Stimulated activated naive CD4-positive, alpha-beta T cell (primary cell): ENCODE results near the gene FARSB.
"Not testable (repeated sequence)": the region's sequence is repeated elsewhere in the genome, so short reads cannot be mapped to it uniquely, and the experiment has no call there.

ENCODE experiments used
- DNase-seq, 6 experiments: peaks; one replicate each; lab custom pipeline; 2025; lab: John Stamatoyannopoulos, UW

The FARSB gene

GRCh38 chr2:222604749-222605515 lies 51.0 kb downstream of the FARSB start:
- DNase-seq: no peak

GRCh38 chr2:222603501-222603900 lies 52.4 kb downstream of the FARSB start:
- no peak for DNase-seq

GRCh38 chr2:222598611-222599010 lies 57.3 kb downstream of the FARSB start:
- no peak for DNase-seq

DNA sequence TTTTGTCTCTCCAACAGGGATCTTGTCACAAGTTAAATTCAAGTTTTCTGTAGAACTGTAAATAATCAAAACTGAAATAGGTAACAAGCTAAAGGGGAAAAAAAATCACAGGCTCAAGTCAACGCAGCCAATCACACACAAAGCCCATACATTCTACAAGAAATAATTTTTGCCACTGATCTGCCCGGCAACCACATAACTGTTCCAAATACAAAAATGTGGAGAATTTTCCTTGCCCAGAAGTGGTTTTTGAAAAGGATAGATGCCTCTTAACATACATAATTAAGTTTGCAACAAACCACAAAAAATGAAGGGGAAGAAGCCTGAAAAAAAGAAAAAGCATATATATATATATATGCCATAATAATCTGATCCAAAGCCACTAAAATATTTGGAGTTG lies 60.3 kb downstream of the FARSB start:
- no peak for DNase-seq

GRCh38 chr2:222594679-222595078 lies 61.2 kb downstream of the FARSB start:
- DNase-seq: no peak

- DNase-seq: no peak
These were observed 63.7 kb downstream of the FARSB start for GRCh38 chr2:222592176-222592575.

GRCh38 chr2:222591661-222592060 lies 64.2 kb downstream of the FARSB start:
- no peak for DNase-seq

- not testable (repeated sequence) for DNase-seq
These were observed 71.3 kb downstream of the FARSB start for GRCh38 chr2:222584589-222584988.

GRCh38 chr2:222582928-222583327 lies 73.0 kb downstream of the FARSB start:
- DNase-seq: no peak

DNA sequence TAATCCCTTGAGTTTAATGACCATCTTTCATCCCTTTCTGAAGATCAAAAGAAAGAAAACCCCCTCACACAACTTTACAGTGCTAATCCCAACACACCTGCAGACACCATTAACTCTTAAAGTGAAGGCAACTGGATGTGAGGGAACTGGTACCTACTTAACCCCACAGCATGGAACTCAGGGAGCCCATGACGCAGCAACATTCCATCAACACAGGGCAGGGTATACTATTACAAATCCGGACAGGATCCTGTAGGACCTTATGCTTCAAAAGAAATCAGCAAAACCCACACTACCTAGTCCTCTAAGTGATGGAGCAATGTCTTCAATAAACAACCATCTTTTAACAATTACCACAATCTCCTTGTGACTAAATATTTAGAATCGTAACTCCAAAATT lies 78.6 kb downstream of the FARSB start:
- DNase-seq: no peak

- no peak for DNase-seq
These were observed 79.5 kb downstream of the FARSB start for GRCh38 chr2:222576171-222577081.

DNA sequence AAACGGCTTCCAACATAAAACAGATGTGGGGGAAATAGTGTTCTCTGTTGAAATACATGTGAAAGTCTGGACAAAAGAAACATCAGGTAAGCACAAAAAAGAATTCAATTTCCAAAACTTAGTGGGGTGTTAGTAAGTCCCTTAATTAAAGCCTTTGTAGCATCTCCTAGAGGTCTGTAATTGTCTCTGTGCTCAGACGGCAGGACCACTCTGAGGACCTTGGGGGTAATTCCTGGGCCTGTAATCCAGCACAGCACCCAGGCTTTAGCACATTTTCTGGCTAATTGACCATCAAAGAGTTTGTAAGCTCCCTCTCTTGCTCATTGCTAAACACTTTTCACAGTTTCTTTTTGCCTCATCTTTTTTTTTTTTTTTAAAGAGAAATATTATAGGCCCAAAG lies 80.3 kb downstream of the FARSB start:
- no peak for DNase-seq

GRCh38 chr2:222572751-222573174 lies 83.1 kb downstream of the FARSB start:
- no peak for DNase-seq

- DNase-seq: no peak
These were observed 83.6 kb downstream of the FARSB start for GRCh38 chr2:222572264-222572721.

- no peak for DNase-seq
These were observed 86.1 kb downstream of the FARSB start for GRCh38 chr2:222569826-222570225.

GRCh38 chr2:222568865-222569264 lies 87.0 kb downstream of the FARSB start:
- no peak for DNase-seq

DNA sequence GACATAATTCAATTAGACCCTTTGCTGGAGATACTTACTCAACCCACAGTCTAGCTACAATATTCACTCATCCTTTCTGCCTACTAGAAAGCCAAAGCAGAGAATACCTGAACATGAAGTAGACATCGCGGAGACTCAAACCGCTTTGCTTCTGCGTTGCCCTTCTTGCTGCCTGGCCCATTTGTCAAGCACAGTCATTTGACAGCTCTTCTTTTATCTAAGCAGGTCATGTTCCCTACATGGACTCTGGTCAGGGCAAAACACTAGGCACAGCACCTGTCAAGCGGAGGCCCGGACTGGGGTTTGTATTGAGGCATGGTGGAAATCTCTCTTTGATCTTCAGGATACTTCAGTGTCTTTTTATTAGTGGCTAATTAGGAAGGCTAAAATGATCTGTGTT lies 89.7 kb downstream of the FARSB start:
- no peak for DNase-seq

DNA sequence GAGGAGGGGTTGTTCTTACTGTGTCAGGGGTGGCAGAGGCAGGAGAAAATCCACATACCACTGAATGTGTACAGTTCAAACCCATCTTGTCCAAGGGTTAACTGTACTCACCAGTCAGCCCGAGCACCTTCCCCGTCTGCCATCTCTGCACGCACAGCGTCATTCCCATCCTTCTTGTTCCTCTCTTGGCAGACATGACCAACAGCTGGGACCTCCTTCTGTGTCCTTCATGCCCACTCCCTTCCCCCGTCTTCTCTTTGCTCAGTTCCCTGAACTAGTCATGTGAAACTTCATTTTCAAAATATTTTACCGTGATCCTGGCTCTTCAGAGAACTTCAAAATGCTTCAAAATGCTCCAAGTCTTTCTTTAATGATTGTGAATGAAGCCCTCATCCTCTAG lies 92.0 kb downstream of the FARSB start:
- no peak for DNase-seq

GRCh38 chr2:222563106-222563718 lies 92.7 kb downstream of the FARSB start:
- DNase-seq: no peak

DNA sequence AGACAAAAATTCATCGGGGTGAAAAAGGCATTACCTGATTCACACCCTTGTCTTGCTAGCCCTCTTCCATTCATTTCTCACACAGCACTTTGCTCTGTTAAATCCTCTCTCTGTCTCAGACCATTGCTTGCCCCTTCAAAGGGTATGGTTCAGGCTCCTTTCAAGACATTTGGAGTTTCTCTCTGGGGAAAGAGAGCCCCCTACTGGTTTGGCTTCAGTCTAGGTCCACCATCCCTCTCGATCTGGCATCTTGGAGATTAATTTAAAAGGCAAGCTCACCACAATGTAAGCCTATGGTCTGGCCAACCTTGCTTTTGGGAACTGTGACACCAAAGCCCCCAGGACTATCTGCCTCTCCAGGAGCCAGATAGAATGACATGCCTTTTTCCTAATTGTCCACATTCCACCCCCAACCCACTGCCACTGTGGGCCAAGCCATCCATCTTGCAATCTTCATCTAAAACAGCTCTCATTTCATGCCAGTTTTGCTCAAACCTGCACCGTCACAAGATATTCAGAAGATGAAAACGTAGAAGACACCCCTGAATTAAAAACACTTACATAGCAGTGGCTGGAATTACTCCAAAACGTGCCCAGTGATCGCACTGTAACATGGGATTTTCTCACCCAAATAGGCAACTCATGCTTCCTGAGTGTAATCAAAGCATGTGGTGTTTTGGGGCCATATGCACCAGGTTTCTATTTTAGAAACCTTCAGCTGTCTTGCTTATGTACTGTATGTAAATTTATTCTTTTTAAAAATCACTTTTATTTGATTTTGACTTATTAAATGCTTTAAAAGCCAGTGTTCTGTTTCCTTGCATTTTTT lies 93.9 kb downstream of the FARSB start:
- DNase-seq: no peak

- DNase-seq: no peak
These were observed 94.7 kb downstream of the FARSB start for GRCh38 chr2:222561151-222561550.

DNA sequence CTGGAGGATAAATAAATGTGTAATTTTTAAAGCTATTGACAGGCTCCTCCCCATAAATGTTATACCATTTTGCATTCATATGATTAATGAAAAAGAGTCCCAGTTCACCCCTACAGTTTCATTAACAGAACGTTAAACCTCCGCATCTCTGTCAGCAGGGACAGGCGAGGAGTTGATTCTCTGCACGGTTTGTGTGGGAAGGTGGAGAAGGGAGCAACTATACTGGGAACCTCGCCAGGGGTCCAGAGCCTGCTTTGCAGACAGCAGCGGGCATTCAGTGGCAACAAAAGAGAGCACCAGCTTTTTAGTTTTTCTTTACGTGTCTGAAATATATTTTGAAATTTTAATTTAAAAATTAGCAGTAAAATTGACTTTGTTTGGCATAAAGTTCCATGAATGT lies 101.4 kb downstream of the FARSB start:
- DNase-seq: no peak
